B cell (primary cell): ENCODE data around the gene HIBADH.

Experiments
- CTCF ChIP-seq: fragments of 200-600 bp; IDR thresholded peaks from one replicate; pipeline ENCODE4 v1.8.0; 2022; ENCODE audit warnings: antibody characterized with exemption, mild to moderate bottlenecking
- EZH2 ChIP-seq: IDR thresholded peaks from 2 replicates; pipeline ENCODE4 v1.6.1; 2012; ENCODE audit warnings: borderline replicate concordance, low read depth, mild to moderate bottlenecking, moderate library complexity, low read length; ENCODE audit not compliant: insufficient read depth, poor library complexity, severe bottlenecking

- no peak for TF ChIP-seq CTCF
- TF ChIP-seq EZH2: no peak
These were observed 46.5 kb downstream of the HIBADH start for GRCh38 chr7:27616186-27616491.
